GM23338 (cell line): ENCODE results near the gene EREG. TPM values are rescaled to one million over a fixed set of nuclear protein-coding genes. Genes with fewer than 3 reads are reported as not detected.

Source experiments
- ATAC-seq: fragments of 200-7000 bp; cut with Tn5 transposase; 3 replicates; pipeline ENCODE4 v1.9.1; 2020
- DNase-seq: peaks from one replicate; pipeline ENCODE4 v3.0.0-alpha.2; 2015; ENCODE audit warnings: low spot score
- H2AFZ ChIP-seq: fragments of 200-600 bp; sonication (generic); 2 replicates; pipeline ENCODE4 v1.8.0; 2016; ENCODE audit warnings: antibody characterized with exemption, mild to moderate bottlenecking, moderate library complexity
- H3F3A ChIP-seq: fragments of 200-600 bp; sonication (generic); replicated peaks from 2 replicates; pipeline ENCODE4 v1.8.0; 2017; ENCODE audit warnings: antibody characterized with exemption, mixed run types, low read depth
- H3K27ac ChIP-seq: fragments of 200-600 bp; sonication (generic); 2 replicates; pipeline ENCODE4 v1.6.1; 2016; ENCODE audit warnings: low read depth
- H3K27me3 ChIP-seq: fragments of 200-600 bp; sonication (generic); 2 replicates; pipeline ENCODE4 v1.8.0; 2016; ENCODE audit warnings: mild to moderate bottlenecking, mixed run types, moderate library complexity; ENCODE audit not compliant: insufficient read depth
- H3K36me3 ChIP-seq: fragments of 200-600 bp; sonication (generic); 2 replicates; pipeline ENCODE4 v1.8.0; 2016; ENCODE audit warnings: mild to moderate bottlenecking; ENCODE audit not compliant: insufficient read depth
- H3K4me1 ChIP-seq: fragments of 200-600 bp; sonication (generic); 2 replicates; pipeline ENCODE4 v1.8.0; 2016; ENCODE audit warnings: mild to moderate bottlenecking, moderate library complexity; ENCODE audit not compliant: insufficient read depth
- H3K4me2 ChIP-seq: fragments of 200-600 bp; sonication (generic); 2 replicates; pipeline ENCODE4 v1.7.1; 2017; ENCODE audit warnings: mixed run types
- H3K4me3 ChIP-seq: fragments of 200-600 bp; sonication (generic); 2 replicates; pipeline ENCODE4 v1.6.1; 2016; ENCODE audit warnings: mixed run types
- H3K79me2 ChIP-seq: fragments of 200-600 bp; sonication (generic); replicated peaks from 2 replicates; pipeline ENCODE4 v1.8.0; 2017; ENCODE audit warnings: mild to moderate bottlenecking; ENCODE audit not compliant: insufficient read depth
- H3K9me2 ChIP-seq: fragments of 200-600 bp; sonication (generic); 2 replicates; pipeline ENCODE4 v1.8.0; 2017; ENCODE audit not compliant: insufficient read depth
- H4K20me1 ChIP-seq: fragments of 200-600 bp; sonication (generic); replicated peaks from 2 replicates; pipeline ENCODE4 v1.8.0; 2017; ENCODE audit warnings: mild to moderate bottlenecking; ENCODE audit not compliant: insufficient read depth
- H3K27ac Mint-ChIP-seq: 2 replicates; pipeline ENCODE4 v1.8.0; 2020; ENCODE audit warnings: inconsistent platforms, mild to moderate bottlenecking, moderate library complexity, mixed read lengths
- H3K27me3 Mint-ChIP-seq: 3 replicates; pipeline ENCODE4 v1.8.0; 2022; ENCODE audit warnings: low read depth, mild to moderate bottlenecking, moderate library complexity, mixed read lengths, inconsistent platforms; ENCODE audit not compliant: insufficient read depth, poor library complexity
- H3K36me3 Mint-ChIP-seq: 3 replicates; pipeline ENCODE4 v1.8.0; 2021; ENCODE audit warnings: low read depth, mild to moderate bottlenecking, inconsistent platforms, moderate library complexity, mixed read lengths
- H3K4me1 Mint-ChIP-seq: 3 replicates; pipeline ENCODE4 v1.8.0; 2020; ENCODE audit warnings: mild to moderate bottlenecking, inconsistent platforms, mixed read lengths
- H3K4me3 Mint-ChIP-seq: 3 replicates; pipeline ENCODE4 v1.8.0; 2021; ENCODE audit warnings: moderate library complexity, mild to moderate bottlenecking, inconsistent platforms, mixed read lengths
- H3K9me3 Mint-ChIP-seq: 3 replicates; pipeline ENCODE4 v1.8.0; 2020; ENCODE audit warnings: moderate library complexity, mild to moderate bottlenecking, inconsistent platforms, mixed read lengths
- CREB1 ChIP-seq: fragments of 250-450 bp; sonication (Bioruptor Pico); IDR thresholded peaks from 2 replicates; pipeline ENCODE4 v1.5.0; 2020; ENCODE audit warnings: low read depth, mild to moderate bottlenecking, moderate library complexity
- CTCF ChIP-seq, 2 experiments: fragments of 200-600 bp in 1 of 2; sonication (generic) in 1 of 2; conservative IDR thresholded peaks; 2 replicates each; pipeline versions ENCODE4 v1.5.1 to v1.6.1; 2016 to 2017; ENCODE audit warnings: antibody characterized with exemption in 2 of 2, low read depth in 2 of 2, mild to moderate bottlenecking in 2 of 2, moderate library complexity in 1 of 2
- ETS1 ChIP-seq: IDR thresholded peaks from 2 replicates; pipeline ENCODE4 v1.6.1; 2016; ENCODE audit warnings: antibody characterized with exemption
- EZH2 ChIP-seq: fragments of 200-600 bp; sonication (generic); IDR thresholded peaks from one replicate; pipeline ENCODE4 v1.8.0; 2017; ENCODE audit warnings: antibody characterized with exemption, mild to moderate bottlenecking, low read depth; ENCODE audit not compliant: unreplicated experiment
- EZH2phosphoT487 ChIP-seq: fragments of 200-600 bp; sonication (generic); IDR thresholded peaks from one replicate; pipeline ENCODE4 v1.8.1; 2018; ENCODE audit warnings: antibody characterized with exemption; ENCODE audit not compliant: unreplicated experiment
- JUNB ChIP-seq: IDR thresholded peaks from one replicate; pipeline ENCODE4 v1.6.1; 2016; ENCODE audit warnings: antibody characterized with exemption; ENCODE audit not compliant: unreplicated experiment
- NANOG ChIP-seq: IDR thresholded peaks from 2 replicates; pipeline ENCODE4 v1.6.1; 2016; ENCODE audit warnings: antibody characterized with exemption, borderline replicate concordance
- POLR2AphosphoS5 ChIP-seq: IDR thresholded peaks from 2 replicates; pipeline ENCODE4 v1.6.1; 2016; ENCODE audit warnings: antibody characterized with exemption, low read depth
- REST ChIP-seq: IDR thresholded peaks from one replicate; pipeline ENCODE4 v1.6.1; 2018; ENCODE audit warnings: antibody characterized with exemption; ENCODE audit not compliant: unreplicated experiment
- STAT1 ChIP-seq: IDR thresholded peaks from one replicate; pipeline ENCODE4 v1.6.1; 2016; ENCODE audit warnings: antibody characterized with exemption; ENCODE audit not compliant: unreplicated experiment
- ZNF114 ChIP-seq: fragments of 250-450 bp; sonication (Bioruptor Pico); IDR thresholded peaks from 2 replicates; pipeline ENCODE4 v1.5.0; 2020; ENCODE audit warnings: mild to moderate bottlenecking, moderate library complexity
- ZNF331 ChIP-seq: fragments of 250-450 bp; sonication (Bioruptor Pico); IDR thresholded peaks from 2 replicates; pipeline ENCODE4 v1.5.0; 2020; ENCODE audit warnings: low read depth, mild to moderate bottlenecking, moderate library complexity
- ZNF462 ChIP-seq: fragments of 250-450 bp; sonication (Bioruptor Pico); IDR thresholded peaks from 2 replicates; pipeline ENCODE4 v1.5.0; 2020; ENCODE audit warnings: mild to moderate bottlenecking, moderate library complexity
- polyA plus RNA-seq: library from polyadenylated mRNA; unstranded; fragments of >200 nt; fragmentation: Nextera tagmentation; extraction: Ambion mirVana; gene quantifications from 2 replicates; pipeline ENCODE4 v1.2.1, GENCODE V29; 2016
- total RNA-seq: library from RNA; depleted of rRNA; stranded (reverse); fragments of >200 nt; shearing (Covaris generic); gene quantifications from 2 replicates; pipeline ENCODE4 v1.2.3, GENCODE V29; 2014

The EREG gene
- total and polyA plus RNA-seq, 2 experiments from 2014 or later, result not detected

GRCh38 chr4:74375824-74376426 is 11.0 kb downstream of the EREG start:
- Mint-ChIP-seq H3K27ac (no peak overlapping the region), H3K4me3 (no peak overlapping the region; the same call in 2 of the 3 replicates), H3K27me3 (no peaks in the 10 kb centered on the region), H3K36me3 (no peaks in the 10 kb centered on the region), H3K9me3 (no peaks in the 10 kb centered on the region), H3K4me1 (no peaks in the 10 kb centered on the region)
- Histone ChIP-seq H3K27ac (no peak overlapping the region), H4K20me1 (no peaks in the 10 kb centered on the region), H3F3A (no peaks in the 10 kb centered on the region), H3K4me2 (no peak overlapping the region), H2AFZ (no peak overlapping the region), H3K36me3 (no peaks in the 10 kb centered on the region), H3K9me2 (no peaks in the 10 kb centered on the region), H3K4me1 (no peaks in the 10 kb centered on the region), H3K27me3 (no peaks in the 10 kb centered on the region), H3K79me2 (no peaks in the 10 kb centered on the region), H3K4me3 (no peak overlapping the region)
- TF ChIP-seq CREB1 (CRISPR knock-in tag) (no peak), STAT1 (no peak), EZH2 (no peak), NANOG (no peak), ZNF114 (CRISPR knock-in tag) (no peak), CTCF (conservative IDR thresholded peaks at IDR 0.05; ENCODE audit: low read depth in 2 of 2) (no peak), ZNF462 (no peak), ZNF331 (CRISPR knock-in tag) (no peak), REST (no peak), ETS1 (no peak), POLR2AphosphoS5 (no peak), EZH2phosphoT487 (no peak), JUNB (no peak)
- ATAC-seq (no peak), DNase-seq (no peak)
